ENCODE data around the gene SPRR2F. TPM values are rescaled to one million over a fixed set of nuclear protein-coding genes. Genes with fewer than 3 reads are reported as not detected.

The SPRR2F gene
- total and polyA plus RNA-seq, 9 of the 15 experiments (the other 6 are each of a cell fraction or from before 2014, with no cell fraction given), result 0.22 to 2.0 (median 0.41) TPM; not detected in 4

GRCh38 chr1:153070243-153070642, 43.1 kb downstream of the SPRR2F start:
- Histone ChIP-seq H3K36me3 (ENCODE audit: control insufficient read depth, insufficient read depth, low read length) (no peaks in the 10 kb centered on the region), H3K27me3 (ENCODE audit: control insufficient read depth in 2 of 2, insufficient read depth in 2 of 2, low read length in 2 of 2) (no peaks in the 10 kb centered on the region), H3K4me2 (ENCODE audit: insufficient read depth, low read length) (no peak overlapping the region), H3K9me3 (replicated peaks; ENCODE audit: control insufficient read depth, insufficient read depth, low read depth, low read length) (no peaks in the 10 kb centered on the region), H3K4me1 (replicated peaks in 1 of 2; ENCODE audit: control insufficient read depth in 2 of 2, insufficient read depth in 2 of 2, low read length in 2 of 2) (peaks cover 5 to 17% of the 10 kb centered on the region in 2 experiments), H3K27ac (ENCODE audit: extremely low read depth, low read depth, low read length) (no peak overlapping the region), H4K20me1 (replicated peaks; ENCODE audit: control insufficient read depth, insufficient read depth, low read length) (no peaks in the 10 kb centered on the region), H3K9me1 (ENCODE audit: control insufficient read depth, insufficient read depth, low read length) (no peaks in the 10 kb centered on the region), H3K4me3 (no peak overlapping the region), H3K79me2 (ENCODE audit: control insufficient read depth, insufficient read depth, low read length) (no peaks in the 10 kb centered on the region), H2AFZ (ENCODE audit: low read depth, low read length) (0 out of 2 replicates have a peak overlapping the region, but pooled peaks have one; percentile 38), H3K9ac (ENCODE audit: insufficient read depth in 1 of 2, low read depth in 2 of 2, low read length in 2 of 2) (no peak overlapping the region)
- intact Hi-C loops (cut with micrococcal nuclease), result no loop called here
- no TSS peak for BruUV-seq (replicated peaks)
- FAIRE-seq (no peak), DNase-seq (ENCODE audit: extremely low read depth in 1 of 4, low spot score in 3 of 4) (peak in 1 of 4 experiments; percentile 9), ATAC-seq (peak; percentile 52; the same call in 1 of the 3 replicates)
- WGBS (ENCODE audit: insufficient coverage, low coverage, missing lambda C conversion rate), result 11% methylated on average over 2 of the region's 2 CpGs
- in situ Hi-C loops (cut with MboI), result no loop called here
- POLR2A ChIA-PET, result no interaction called here
- TF ChIP-seq CTBP1 (IDR thresholded peaks at IDR 0.05; ENCODE audit: borderline replicate concordance) (no peak), U2AF1 (optimal IDR thresholded peaks at IDR 0.05; ENCODE audit: low read depth, low read length) (no peak), MAZ (CRISPR knock-in tag; conservative IDR thresholded peaks at IDR 0.05 in 1 of 2, IDR thresholded peaks at IDR 0.05 in 1 of 2) (no peak), BCL6 (CRISPR knock-in tag; IDR thresholded peaks at IDR 0.05) (no peak), EZH2 (IDR thresholded peaks at IDR 0.05; ENCODE audit: borderline replicate concordance, low read depth, low read length) (no peak), CAMTA2 (CRISPR knock-in tag; conservative IDR thresholded peaks at IDR 0.05) (no peak), ZNF280A (IDR thresholded peaks at IDR 0.05; ENCODE audit: low read depth, partially characterized antibody) (no peak), MAFK (IDR thresholded peaks at IDR 0.05; ENCODE audit: low read length) (no peak), ESRRA (IDR thresholded peaks at IDR 0.05; ENCODE audit: borderline replicate concordance, low read depth) (no peak), U2AF2 (optimal IDR thresholded peaks at IDR 0.05; ENCODE audit: low read depth, low read length) (no peak), GATAD2A (IDR thresholded peaks at IDR 0.05) (no peak), PRPF4 (IDR thresholded peaks at IDR 0.05; ENCODE audit: insufficient read depth, low read depth, low read length, poor library complexity, severe bottlenecking) (no peak), PPARD (CRISPR knock-in tag; IDR thresholded peaks at IDR 0.05) (no peak), HDAC2 (IDR thresholded peaks at IDR 0.05) (no peak), EP400 (IDR thresholded peaks at IDR 0.05) (no peak)
- TF ChIP-seq, protein P1, sequence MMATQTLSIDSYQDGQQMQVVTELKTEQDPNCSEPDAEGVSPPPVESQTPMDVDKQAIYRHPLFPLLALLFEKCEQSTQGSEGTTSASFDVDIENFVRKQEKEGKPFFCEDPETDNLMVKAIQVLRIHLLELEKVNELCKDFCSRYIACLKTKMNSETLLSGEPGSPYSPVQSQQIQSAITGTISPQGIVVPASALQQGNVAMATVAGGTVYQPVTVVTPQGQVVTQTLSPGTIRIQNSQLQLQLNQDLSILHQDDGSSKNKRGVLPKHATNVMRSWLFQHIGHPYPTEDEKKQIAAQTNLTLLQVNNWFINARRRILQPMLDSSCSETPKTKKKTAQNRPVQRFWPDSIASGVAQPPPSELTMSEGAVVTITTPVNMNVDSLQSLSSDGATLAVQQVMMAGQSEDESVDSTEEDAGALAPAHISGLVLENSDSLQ (IDR thresholded peaks at IDR 0.05), result no peak
- TF ChIP-seq, protein P2, sequence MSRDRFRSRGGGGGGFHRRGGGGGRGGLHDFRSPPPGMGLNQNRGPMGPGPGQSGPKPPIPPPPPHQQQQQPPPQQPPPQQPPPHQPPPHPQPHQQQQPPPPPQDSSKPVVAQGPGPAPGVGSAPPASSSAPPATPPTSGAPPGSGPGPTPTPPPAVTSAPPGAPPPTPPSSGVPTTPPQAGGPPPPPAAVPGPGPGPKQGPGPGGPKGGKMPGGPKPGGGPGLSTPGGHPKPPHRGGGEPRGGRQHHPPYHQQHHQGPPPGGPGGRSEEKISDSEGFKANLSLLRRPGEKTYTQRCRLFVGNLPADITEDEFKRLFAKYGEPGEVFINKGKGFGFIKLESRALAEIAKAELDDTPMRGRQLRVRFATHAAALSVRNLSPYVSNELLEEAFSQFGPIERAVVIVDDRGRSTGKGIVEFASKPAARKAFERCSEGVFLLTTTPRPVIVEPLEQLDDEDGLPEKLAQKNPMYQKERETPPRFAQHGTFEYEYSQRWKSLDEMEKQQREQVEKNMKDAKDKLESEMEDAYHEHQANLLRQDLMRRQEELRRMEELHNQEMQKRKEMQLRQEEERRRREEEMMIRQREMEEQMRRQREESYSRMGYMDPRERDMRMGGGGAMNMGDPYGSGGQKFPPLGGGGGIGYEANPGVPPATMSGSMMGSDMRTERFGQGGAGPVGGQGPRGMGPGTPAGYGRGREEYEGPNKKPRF (IDR thresholded peaks at IDR 0.05; ENCODE audit: low read depth, low read length), result no peak
- CTCF ChIA-PET (ENCODE audit: low intra/inter-chr PET ratio), result no interaction called here

Measured in K562 (cell line).